ENCODE data around the gene TRPM2.

TRPM2 gene

DNA sequence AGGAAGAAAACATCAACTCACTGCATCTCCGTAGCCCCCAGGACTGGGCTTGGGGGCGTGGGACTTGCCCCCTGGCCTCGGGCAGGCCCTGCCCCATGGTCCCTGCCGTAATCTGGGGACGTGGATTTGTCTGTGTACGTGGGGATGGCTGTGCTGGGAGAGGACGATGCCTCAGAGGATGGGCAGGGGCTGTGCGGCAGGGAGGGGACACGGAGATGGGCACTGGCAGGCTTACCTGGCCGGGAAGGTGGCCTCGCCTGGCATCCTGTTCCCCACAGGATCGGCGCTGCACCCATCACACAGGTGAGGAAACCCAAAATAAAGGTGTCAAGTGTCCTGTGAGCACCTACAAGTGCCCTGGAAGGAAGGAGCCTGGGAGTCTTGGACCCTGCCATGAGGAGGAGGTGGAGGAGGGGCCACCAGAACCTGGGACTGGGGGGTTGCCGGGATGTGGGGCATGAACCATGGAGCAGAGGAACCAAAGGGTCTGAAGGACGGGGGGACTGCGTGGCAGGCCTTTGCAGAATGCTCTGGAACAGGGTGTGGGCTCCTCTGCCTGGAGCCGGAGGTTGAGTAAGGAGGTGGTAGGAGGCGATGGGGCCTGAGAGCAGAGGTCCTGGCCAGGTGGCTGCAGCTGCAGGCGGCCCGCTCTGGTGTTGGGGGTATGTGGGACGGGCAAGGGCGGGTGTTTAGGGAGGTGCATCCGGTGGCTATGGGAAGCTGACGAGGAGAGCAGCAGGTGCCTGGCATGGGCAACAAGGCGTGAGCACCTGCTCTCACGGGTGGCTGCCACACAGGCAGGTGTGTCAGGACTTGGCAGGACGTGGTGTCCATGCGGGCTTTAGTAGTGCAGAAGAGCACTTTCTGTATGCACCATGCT is 74.1 kb downstream of the TRPM2 start:
- no peak for DNase-seq (ENCODE audit: low read depth)
- no peak for TF ChIP-seq CTCF (IDR thresholded peaks at IDR 0.05; ENCODE audit: low read length, missing control alignments)
- H3K4me3 ChIP-seq (replicated peaks; ENCODE audit: low read depth, low read length), result no peak overlapping the region

GRCh38 chr21:44428281-44428960 is 75.0 kb downstream of the TRPM2 start:
- no peak for DNase-seq (ENCODE audit: low read depth)
- no peak overlapping the region for H3K4me3 ChIP-seq (replicated peaks; ENCODE audit: low read depth, low read length)
- TF ChIP-seq CTCF (IDR thresholded peaks at IDR 0.05; ENCODE audit: low read length, missing control alignments), result no peak

- DNase-seq (ENCODE audit: low read depth), result no peak
- no peak for TF ChIP-seq CTCF (IDR thresholded peaks at IDR 0.05; ENCODE audit: low read length, missing control alignments)
- H3K4me3 ChIP-seq (replicated peaks; ENCODE audit: low read depth, low read length), result no peak overlapping the region
These were observed 76.5 kb downstream of the TRPM2 start for GRCh38 chr21:44429894-44430293.

- no peak overlapping the region for H3K4me3 ChIP-seq (replicated peaks; ENCODE audit: low read depth, low read length)
- no peak for TF ChIP-seq CTCF (IDR thresholded peaks at IDR 0.05; ENCODE audit: low read length, missing control alignments)
- DNase-seq (ENCODE audit: low read depth), result no peak
These were observed 77.9 kb downstream of the TRPM2 start for GRCh38 chr21:44431300-44431699.

GRCh38 chr21:44432841-44433790 is 79.7 kb downstream of the TRPM2 start:
- no peak overlapping the region for H3K4me3 ChIP-seq (replicated peaks; ENCODE audit: low read depth, low read length)
- no peak for DNase-seq (ENCODE audit: low read depth)
- TF ChIP-seq CTCF (IDR thresholded peaks at IDR 0.05; ENCODE audit: low read length, missing control alignments), result no peak

GRCh38 chr21:44433791-44434567 is 80.6 kb downstream of the TRPM2 start:
- no peak for DNase-seq (ENCODE audit: low read depth)
- H3K4me3 ChIP-seq (replicated peaks; ENCODE audit: low read depth, low read length), result no peak overlapping the region
- TF ChIP-seq CTCF (IDR thresholded peaks at IDR 0.05; ENCODE audit: low read length, missing control alignments), result no peak
